T follicular helper cell (primary cell): ENCODE measurements around the gene UCK1.
A peak's percentile ranks its signal among the peaks of the same experiment; 100 is the strongest.

ENCODE experiments used
- DNase-seq: peaks from one replicate; pipeline ENCODE4 v3.0.0-alpha.2; 2020; ENCODE audit warnings: low read depth

UCK1 gene

DNA sequence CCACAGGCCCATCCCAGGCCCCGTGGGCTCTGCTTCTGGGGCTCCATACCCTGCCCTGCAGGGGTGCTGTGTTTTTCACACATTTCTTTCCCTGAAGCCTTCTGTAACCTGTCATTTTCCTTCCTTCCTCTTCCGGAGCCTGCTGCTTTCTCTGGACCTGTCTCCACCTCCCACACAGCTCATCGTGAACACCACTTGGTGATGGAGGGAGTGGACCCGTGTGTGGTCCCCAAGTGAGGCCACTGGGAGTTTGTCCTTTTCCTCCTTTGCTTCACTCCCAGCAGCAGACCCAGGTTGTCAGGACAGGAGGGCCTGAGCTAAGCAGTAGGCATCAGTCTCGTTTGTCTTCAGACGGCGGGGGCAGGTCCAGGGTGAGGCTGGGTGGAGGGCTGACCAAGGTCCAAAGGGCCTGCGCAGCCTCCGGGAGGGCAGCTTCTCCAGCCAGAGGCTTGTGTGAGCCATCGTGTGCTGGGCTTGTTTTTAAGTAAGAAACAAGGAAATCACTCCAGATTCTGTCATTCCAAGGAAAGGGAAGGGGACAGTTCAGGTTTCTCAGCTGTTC is 34.1 kb downstream of the UCK1 start:
- DNase-seq, result no peak

DNA sequence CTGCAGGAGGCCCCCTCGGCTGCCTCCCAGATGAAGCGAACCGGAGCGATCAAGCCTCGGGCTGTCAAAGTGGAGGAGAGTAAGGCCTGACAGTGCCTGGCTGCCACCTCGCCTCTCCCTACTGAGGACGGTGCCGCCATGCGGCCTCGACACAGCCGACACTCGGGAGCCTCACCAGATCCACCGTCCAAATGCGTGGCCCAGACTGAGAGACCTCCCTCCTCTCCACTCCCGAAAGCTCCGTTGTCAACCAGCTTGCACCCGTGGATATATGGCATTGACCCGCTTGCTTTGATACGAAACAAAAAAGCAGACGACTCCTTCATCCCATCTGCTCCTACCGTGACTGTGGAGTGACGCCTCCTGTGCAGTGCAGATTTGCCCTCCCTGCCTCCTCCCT is 35.3 kb downstream of the UCK1 start:
- DNase-seq, result no peak

DNA sequence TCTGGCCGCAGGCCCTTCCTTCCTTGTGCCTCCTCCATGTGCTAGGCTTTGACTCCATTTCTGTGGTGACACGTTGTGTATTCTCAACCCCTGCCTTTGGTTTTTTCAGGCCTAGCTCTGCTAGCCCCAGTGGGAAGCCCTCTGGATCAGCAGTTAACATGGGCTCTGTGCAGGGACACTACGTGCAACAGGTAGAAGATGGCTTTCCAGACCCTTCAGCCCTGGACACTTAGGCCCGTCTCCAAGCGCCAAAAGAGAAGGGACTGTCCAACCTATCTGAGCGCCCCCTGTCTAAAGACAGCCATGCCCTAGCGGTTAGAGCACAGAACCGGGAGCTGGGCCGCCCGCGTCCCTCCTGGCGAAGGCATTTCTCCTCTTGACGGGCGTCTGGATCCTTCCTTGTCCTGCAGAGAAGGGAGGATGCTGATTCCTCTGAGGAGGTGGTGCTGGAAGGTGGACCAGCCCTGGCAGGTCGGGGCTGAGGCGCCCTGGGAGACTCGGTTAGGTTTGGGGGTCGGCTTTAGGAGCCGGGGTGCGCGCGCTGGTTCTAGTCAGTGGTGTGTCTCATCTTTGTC is 36.7 kb downstream of the UCK1 start:
- DNase-seq, result no peak

DNA sequence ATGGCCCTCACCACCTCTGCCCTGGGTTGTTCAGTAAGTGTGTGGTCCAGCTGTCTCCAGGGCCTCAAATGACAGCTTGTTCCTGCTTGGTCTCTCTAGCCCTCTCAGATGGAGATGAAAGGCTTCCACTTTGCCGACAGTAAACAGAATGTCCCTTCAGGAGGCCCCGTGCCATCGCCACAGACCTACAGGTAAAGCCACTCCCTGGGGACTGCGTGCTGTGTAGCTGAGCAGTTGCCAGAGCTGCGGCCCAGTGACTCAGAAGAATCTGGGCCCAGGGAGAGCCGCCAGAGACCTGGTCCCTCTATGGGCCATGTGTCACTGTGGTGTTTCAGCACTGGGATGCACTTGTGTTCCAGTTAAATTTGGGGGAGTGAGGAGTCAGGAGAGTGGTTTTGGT is 39.0 kb downstream of the UCK1 start:
- no peak for DNase-seq

DNA sequence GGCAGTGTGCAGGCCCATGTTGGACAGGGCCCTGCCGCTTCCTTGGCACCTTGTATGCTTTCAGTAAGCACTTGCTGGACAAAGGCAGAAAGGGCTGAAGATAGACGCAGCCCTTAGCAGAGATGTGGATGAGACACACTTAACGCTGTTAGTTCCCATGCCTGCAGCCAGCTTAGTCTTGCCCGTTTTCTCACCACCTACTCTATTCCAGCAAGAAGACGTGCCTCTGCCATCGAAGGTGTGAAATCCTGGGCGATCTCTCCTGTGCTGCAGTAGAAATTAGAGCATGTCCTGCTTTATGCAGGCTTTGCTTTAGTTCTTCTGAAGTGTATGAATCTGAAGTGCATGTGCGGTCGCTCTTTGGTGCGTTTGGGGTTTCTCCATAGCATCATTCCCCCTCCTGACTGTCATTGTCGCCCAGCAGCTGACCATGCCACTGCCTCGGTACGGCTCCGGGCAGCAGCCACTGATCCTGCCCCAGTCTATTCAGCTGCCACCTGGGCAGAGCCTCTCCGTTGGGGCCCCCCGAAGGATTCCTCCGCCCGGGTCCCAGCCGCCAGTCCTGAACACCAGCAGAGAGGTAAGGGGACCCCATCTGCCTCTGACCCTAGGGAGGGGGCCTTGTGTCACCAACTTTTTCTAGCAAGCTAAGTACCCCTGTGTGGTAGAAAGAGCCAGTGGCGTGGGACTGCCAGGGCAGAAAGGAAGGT is 39.9 kb downstream of the UCK1 start:
- DNase-seq, result no peak

DNA sequence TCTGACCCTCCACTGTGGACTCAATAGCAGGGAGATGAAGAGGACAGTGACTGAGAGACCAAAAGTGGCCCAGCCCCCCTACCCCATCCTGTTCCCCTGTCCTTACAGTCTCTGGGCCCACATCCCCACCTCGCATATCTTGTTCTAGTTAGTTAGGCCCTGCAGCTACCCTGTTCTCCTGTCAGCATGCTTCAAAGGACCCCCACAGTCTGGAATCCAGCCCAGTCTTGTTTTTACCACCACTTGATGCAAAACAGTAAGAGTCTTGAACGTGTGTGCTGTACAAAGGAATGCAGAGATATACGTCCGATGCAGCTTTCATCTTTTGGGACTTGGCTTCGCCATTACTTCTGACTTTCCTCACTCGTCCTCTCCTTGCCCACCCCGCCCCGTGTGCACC is 40.5 kb downstream of the UCK1 start:
- no peak for DNase-seq

DNA sequence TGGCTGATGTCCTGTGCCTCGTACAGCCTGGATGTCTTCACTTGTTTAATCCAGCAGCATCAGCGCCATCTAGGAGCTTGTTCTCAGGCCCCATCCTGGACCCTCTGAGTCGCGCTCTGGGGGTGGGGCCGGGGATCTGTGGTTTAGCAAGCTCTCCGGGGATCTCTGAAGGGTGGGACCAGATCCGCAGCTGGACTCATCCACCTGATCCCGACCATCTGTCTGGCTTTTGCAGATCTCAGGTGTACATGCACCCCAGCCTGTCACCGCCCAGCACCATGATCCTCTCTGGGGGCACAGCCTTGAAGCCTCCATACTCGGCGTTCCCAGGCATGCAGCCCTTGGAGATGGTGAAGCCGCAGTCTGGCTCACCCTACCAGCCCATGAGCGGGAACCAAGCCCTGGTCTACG is 43.4 kb downstream of the UCK1 start:
- no peak for DNase-seq

DNA sequence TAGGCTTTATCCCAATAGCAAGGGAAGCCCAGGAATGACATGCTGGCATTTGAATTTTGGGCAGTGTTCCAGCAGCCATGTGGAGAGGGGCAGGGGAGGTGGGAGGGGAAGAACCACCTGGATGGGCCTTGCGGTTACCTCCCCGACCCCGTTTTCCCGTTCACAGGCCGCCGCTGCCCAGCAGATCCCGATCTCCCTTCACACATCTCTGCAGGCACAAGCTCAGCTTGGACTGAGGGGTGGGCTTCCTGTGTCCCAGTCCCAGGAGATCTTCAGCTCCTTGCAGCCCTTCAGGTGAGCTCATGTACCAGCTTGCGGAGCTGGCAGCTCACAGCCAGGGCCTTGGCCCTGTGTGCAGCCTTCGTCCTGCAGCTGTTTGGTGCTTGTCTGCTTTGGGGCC is 44.1 kb downstream of the UCK1 start:
- no peak for DNase-seq

DNA sequence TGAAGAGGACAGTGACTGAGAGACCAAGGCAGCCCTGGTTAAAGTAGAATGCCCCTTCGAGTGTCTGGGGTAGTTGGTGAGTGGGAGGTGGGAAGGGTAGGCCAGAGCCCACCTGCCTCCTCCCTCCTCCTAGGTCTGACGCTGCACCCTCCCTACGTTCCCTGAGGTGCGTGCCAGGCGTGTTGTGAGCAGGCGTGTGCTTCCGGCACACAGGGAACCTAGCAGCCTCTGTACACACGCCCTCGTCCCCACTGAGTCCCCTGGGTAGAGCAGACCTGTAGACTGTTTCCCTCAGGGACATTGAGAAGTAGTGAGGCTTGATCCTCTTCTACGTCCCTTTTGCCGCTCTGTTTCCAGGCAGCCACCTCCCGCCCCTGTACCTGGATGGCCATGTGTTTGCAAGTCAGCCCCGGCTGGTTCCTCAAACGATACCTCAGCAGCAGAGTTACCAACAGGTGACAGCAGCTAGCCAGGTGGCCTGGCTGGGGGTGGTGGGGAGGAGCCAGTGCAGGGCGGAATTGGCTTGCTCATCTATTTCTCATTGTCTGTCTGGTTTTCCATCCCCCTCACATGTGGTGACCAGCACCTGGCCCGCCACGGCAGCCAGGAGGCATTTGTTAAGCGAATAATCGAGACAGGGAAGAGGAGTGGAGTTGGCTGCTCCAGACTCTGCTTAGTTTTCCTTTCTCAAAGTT is 45.2 kb downstream of the UCK1 start:
- DNase-seq, result no peak

DNA sequence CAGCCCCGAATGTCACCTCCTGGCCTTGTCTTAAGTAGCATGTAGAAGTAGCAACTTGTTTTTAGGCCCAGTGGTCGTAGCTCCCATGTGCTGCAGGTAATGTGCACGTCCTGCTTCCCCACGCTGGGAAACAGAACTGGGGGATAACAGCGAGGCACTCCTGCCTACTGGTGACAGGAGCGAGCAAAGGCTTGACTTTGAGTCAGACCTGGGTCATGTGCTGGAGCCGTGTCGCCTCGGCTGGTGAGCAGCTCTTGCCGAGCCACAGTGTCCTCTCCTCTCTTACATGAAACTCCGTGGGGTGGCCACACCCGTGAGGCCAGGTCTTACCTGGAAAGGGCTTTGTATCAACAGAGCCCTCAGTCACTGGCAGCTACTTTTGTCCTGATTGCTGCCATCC is 45.9 kb downstream of the UCK1 start:
- no peak for DNase-seq

DNA sequence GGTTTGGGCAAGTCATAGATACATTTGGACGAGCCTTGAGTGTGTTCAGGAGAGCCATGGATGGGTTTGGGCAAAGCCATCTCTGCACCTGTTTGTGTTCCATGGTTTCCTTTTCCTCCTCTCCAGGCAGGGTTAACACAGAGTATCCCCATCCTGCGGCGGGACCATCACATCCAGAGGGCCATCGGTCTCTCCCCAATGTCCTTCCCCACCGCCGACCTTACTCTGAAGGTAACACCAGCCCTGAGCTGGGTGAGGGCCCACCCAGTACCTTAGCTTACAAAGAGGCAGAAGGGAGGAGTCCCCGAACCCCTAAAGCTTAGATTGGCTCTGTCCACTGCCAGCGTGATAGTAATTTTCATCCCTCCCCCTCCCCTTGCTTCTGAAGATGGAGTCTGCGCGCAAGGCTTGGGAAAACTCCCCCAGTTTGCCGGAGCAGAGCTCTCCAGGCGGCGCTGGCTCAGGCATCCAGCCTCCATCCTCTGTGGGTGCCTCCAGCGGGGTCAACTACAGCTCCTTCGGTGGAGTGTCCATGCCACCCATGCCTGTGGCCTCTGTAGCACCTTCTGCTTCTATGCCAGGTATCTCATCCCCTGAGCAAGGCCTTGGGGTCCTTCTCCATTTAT is 46.4 kb downstream of the UCK1 start:
- no peak for DNase-seq

DNA sequence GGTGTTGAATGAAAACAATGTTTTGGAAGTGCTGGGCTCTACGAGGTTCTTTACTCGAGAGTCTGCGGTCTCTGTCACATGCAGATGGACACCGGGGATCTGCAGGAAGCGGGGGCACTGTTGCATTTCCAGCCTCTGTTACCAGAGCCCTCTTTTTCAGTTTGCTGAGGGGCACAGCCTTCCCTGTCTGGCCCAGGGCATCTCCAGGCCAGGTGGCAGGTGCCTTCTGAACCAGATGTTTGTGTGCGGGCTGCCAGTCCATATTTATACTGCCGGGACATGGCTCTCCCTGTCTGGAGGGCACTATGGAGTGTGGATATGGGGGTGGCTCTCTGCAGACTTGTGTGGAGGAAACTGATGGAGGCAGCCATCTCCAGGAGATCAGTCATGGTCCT is 47.0 kb downstream of the UCK1 start:
- DNase-seq, result no peak

DNA sequence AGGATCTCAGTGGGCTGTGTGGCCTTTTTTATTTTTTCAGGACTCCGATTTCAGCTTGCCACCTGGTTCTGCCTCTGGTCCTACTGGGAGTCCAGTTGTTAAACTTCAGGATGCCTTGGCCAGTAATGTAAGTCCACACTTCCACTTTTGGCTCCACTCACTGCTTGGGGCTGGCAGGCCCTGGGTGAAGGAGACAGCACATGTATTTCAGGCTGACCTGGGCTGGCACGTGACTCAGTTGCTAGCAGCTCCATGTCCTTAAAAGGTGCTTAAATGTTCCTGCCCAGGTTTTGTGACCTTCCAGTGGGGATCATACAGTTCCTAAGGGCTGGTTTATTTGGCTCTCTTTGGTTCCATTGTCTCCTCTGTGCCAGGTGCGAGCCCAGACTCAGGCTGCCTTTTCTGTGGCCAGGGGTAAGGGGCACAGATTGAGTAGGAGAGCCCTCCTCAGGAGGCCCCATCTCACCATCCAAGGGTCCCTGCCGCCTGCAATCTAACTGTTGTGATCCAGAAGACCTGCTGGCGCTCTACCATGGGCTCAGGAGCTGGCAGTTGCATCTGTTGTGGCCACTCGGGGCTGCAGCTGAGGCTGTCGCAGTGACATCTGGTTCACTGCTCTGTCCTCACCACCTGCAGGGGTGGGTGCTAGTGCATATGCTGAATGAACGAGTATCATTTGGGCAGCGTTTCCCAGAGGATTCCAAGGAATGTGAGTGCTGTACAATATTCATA is 47.6 kb downstream of the UCK1 start:
- no peak for DNase-seq

DNA sequence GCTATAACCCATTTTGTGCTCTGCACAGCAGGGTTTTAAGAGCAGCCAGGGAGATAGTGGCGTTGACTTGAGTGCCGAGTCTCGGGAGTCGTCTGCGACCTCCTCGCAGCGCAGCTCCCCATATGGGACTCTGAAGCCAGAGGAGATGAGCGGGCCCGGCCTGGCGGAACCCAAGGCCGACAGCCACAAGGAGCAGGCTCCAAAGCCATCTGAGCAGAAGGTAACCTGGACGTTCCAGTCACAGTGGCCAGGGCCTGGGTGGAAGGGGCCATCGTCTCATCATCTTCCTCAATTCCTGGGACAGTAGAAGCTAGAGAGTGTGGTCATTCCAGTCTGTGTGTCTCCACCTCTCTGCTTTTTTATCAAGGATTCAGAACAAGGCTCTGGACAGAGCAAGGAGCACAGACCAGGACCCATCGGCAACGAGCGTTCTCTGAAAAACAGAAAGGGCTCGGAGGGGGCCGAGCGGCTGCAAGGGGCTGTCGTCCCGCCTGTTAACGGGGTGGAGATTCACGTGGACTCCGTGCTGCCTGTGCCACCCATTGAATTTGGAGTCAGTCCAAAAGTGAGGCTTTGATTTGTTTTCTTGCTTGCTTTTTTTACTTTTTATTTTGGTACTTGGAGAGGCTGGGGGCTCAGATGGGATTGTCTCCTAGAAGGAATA is 48.6 kb downstream of the UCK1 start:
- no peak for DNase-seq

DNA sequence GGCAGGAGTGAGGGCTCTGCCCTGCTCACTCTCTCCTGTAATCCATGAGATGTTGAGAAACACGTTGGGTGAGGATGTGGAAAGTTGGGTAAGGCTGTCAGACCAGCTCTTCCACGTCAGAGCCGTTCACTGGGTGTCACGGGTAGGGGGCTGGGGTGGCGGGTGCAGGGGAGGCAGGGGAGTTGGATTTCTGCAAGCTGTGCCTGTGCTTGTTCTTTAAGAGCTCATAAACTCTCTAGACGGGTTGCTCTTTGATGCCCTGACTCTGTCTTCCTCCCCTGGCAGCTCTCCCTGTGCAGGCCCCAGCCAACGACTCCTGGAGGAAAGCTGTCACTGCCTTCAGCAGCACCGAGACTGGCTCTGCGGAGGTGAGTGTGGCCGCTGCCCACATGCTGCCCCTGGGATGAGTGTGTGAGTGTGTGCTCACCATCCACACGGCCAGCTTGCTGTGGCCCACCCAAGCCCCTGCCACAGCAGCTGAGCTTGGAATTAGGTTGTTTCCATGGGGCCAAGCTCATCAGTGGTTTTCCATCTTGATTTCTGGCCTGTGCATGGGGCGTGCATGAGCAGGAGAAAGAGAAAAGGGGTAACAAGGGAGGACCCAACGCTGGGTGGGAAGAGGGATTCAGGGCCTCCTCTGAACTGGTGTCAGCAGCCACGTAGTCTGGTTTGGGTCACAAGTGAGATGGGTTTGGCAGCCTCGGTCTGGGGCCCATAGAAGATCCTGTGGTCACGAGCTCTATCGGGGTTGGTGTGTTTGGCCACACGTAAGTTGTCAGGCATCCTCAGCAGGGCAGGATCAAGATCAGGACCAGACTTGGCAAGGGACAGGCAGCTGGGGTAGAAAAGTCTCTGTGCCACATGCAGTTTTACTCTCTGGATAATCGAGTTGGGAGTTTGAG is 49.4 kb downstream of the UCK1 start:
- no peak for DNase-seq

DNA sequence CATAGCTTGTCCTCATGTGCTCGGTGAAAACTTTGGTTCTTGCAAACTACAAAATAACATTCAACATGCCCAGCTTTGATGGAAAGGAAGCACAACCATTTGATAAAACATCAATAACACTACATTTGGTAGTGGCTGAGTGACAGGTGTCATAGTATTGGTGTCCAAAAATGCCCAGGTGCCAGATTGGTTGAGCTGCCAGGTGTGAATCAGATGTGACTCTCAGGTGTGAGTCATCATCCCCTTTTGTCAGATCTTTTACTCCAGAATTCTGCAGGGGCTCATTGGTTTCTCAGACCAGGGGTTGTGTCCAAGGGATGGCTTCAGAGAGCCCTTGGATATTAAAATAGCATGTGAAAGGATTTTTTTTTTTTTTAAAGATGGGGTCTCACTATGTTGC is 50.8 kb downstream of the UCK1 start:
- no peak for DNase-seq

DNA sequence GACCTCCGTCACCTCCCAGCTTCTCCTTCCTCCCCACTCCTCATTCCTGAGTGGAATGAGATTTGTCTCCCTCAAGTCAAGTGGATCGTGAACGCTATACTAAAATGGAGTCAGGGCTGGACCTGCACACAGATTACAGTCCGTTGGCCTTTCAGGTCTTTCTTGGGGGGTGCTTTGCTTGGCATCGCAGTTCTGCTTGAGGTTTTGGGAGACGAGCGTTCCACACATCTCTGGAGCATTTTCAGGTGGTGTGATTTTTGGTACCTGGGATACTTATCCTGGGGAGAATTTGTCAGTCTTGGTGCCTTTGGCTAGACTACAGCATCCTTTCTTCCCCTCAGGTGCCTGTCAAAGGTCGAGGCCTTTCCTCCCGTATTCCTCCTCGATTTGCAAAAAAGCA is 52.2 kb downstream of the UCK1 start:
- no peak for DNase-seq

DNA sequence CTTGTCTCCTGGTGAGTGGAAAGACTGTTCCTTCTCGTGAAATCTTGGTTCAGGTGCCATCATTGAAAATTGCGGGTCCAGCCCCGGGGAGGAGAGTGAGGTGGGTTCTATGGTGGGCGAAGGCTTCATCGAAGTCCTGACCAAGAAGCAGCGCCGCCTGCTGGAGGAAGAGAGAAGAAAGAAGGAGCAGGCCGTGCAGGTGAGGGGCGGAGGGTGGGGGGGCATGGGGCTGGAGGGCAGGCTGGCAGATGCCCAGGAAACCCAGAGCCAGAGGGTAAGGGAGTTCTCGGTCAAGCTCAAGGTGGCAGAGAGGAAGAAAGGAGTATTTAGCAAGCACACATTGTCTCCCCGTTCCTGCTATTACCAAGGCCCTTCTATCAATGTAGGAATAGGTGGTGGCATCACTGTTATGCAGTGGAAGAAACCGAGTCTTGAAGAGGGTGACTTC is 52.6 kb downstream of the UCK1 start:
- peak; percentile 44 for DNase-seq

DNA sequence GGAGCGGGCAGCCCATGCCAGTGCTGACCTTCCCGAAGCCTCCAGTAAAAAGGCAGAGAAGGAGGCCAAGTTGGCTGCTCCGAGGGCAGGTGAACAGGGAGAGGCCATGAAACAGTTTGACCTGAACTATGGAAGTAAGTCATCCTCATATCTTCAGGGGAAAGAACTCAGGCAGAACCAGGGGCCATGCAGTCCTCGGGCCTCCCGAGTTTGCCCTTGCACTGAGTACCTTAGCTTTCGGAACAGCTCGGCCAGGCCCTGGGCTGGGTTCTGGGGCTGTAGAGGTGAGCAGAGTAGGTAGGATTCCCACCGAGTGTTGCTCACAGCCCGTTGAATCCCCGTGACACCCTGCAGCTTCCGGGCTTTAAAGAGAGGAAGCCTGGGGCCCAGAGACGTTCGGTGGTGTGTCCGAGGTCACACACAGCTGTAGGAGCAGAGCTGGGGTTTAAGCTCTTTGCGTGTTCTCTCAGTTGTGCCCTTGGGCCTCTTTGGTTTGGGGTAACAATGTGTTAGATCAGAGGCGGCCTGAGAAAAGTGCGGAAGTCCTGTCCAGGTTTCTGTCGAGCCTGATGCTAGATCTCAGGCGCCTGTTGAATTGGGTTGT is 53.1 kb downstream of the UCK1 start:
- DNase-seq, result no peak

DNA sequence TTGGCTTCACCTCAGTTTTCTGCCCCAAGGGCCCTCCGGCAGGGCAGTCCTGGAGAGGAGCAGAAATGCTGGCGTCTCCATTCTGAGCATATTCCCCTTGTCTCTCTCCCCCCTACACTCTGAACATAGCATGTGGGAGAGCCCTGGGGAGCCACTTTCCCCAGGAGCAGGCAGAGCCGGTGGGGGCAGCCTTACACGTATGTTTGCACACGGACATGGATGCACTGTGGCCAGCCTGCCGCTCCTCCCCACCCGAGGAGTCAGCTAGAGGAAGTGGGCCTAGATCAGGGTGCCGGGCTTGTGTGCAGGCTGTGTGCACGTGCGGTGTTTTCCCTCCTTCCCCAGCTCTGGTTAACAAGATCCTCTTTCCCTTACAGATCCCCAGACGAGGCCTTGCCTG is 53.7 kb downstream of the UCK1 start:
- no peak for DNase-seq
